GM12891 (cell line): ENCODE data around the gene PSMD14.

Experiments
- PAX5 ChIP-seq: IDR thresholded peaks from 2 replicates; pipeline ENCODE4 v1.6.1; 2011; ENCODE audit warnings: low read length, moderate library complexity, mild to moderate bottlenecking; ENCODE audit not compliant: insufficient read depth, severe bottlenecking
- POLR2A ChIP-seq: IDR thresholded peaks from 2 replicates; pipeline ENCODE4 v1.6.1; 2011; ENCODE audit warnings: low read depth, low read length, control low read depth
- POLR2AphosphoS5 ChIP-seq: IDR thresholded peaks from 2 replicates; pipeline ENCODE4 v1.6.1; 2011; ENCODE audit warnings: low read depth, low read length, control low read depth
- SPI1 ChIP-seq: IDR thresholded peaks from 2 replicates; pipeline ENCODE4 v1.6.1; 2011; ENCODE audit warnings: low read depth, low read length, control low read depth
- TAF1 ChIP-seq: IDR thresholded peaks from 2 replicates; pipeline ENCODE4 v1.6.1; 2011; ENCODE audit warnings: low read depth, low read length, control low read depth

DNA sequence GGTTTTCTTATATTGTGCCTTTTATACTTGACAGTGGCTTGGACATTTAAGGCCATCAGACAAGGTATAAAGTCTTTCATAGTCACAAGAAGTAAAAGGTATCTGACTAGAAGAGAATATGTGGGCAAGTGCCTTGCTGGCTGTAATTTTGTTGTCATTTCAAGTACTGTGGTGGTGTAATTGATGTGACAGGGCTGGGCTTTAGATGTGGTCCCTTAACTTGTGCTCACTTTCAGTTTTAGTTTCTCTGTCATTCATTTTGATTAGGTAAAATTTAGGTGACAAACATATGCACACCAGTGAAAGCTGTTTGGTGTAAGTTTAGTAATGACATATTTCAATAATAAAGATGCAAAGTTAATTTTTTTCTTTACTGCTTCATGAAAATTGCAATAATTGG is 76.6 kb downstream of the PSMD14 start:
- TF ChIP-seq POLR2A (no peak), POLR2AphosphoS5 (no peak), TAF1 (no peak), SPI1 (no peak), PAX5 (no peak)
